NCI-H1417 (cell line): ENCODE results near the gene NOXA1.

Source experiments
- DNase-seq, 3 experiments: peaks; one replicate each; lab custom pipeline; 2025; lab: John Stamatoyannopoulos, UW

NOXA1 gene

DNA sequence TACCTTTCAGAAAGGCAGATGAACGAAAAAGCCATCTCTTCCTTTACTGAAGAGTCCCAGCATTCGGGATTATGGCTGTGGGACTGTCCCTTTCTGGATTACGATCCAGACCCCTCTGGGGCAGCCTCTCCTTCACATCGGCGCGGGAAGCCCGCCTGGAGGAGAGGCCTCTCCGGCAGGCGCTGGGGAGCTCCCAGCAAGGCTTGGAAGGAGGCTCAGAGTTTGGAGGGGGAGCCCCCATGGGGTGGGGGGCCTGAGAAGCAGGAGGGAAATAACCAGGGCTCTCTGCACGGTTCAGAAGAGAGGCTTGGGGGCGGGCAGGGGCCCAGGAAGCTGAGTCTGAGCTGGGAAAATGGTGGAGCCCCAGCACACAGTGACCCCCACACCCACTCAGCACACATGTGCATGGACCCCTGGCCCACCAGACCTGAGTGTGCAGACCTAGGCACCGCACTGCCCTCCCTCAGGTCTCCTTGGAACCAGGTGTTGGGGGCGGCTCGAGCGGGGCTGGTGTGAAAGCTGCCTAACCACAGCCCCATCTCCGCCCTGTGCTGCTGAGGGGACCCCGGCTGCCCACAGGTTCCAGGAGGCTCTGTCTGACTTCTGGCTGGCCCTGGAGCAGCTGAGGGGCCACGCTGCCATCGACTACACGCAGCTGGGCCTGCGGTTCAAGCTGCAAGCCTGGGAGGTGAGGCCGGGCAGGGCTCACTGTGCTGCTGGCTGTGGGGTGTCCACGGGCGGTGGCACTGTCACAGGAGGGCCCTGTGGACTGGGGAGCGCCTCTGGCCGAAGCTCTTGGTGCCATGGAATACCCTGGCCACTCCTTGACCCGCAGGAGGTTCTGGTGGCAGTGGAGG is 4.5 kb downstream of the NOXA1 start:
- no peak for DNase-seq

DNA sequence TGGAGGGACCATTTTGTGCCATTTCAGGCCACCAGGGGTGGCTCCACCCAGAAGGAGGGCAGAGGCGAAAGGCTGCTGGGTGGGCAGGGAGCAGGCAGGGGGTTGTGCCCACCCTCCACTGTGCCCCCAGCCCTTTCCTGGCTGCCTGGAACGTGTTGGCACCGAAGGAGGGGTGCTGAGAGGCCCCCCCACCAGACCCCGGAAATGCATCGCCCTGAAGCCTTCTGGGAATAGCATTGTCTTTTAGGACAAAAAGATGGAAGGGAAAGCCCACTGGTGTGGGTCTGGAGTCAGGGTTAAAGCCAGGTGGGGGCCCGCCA is 5.1 kb downstream of the NOXA1 start:
- DNase-seq, result no peak

DNA sequence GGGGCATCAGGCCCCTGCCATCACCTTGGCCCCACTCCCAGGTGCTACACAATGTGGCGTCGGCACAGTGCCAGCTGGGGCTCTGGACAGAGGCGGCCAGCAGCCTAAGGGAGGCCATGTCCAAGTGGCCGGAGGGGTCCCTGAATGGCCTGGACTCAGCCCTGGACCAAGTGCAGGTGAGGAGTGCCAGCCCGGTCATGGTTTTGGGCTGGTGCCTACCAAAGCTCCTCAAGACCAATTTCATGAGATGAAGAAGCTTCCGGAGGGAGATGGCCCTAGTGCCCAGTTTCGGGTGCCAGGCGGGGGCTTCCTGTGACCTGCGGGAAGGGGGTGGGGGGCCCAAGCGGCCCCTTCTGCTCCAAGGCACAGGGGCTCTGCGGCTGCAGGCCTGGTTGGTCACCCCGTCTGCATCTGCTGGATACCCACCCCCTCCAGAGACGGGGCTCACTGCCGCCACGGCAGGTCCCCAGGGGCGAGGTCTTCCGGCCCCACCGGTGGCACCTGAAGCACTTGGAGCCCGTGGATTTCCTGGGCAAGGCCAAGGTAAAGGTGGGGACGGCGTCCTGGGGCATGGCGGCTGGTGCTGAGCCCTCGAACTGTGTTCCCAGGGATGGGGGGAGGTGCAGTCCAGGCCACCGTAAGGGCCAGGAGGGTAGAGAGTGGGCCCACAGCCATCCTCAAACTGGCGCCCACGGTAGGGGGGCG is 5.8 kb downstream of the NOXA1 start:
- no peak for DNase-seq

DNA sequence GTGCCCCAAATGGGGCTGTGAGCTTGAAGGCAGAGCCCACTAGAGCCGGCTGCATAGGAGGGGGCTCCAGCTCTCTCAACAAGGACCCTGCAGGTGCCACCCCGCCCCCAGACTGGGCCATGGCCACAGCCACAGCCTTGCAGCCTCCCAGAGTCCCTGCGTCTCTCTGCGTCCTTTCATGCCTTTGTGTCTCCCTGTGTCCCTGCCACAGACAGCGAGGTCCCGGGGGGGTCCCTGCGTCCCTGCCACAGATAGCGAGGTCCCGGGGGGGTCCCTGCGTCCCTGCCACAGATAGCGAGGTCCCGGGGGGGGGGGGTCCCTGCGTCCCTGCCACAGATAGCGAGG is 6.3 kb downstream of the NOXA1 start:
- DNase-seq, result no peak

- peak; percentile 52 to 78 (median 65) for DNase-seq
These were observed 7.0 kb downstream of the NOXA1 start for GRCh38 chr9:137429974-137430722.

- DNase-seq, result peak in 2 of 3 experiments; percentile 31 to 33
These were observed 7.7 kb downstream of the NOXA1 start for GRCh38 chr9:137430723-137431415.

GRCh38 chr9:137431416-137431931 is 8.3 kb downstream of the NOXA1 start:
- no peak for DNase-seq

GRCh38 chr9:137432687-137433348 is 9.6 kb downstream of the NOXA1 start:
- no peak for DNase-seq

GRCh38 chr9:137433349-137433915 is 10.2 kb downstream of the NOXA1 start:
- peak in 2 of 3 experiments; percentile 51 to 68 for DNase-seq

GRCh38 chr9:137433916-137434431 is 10.8 kb downstream of the NOXA1 start:
- DNase-seq, result no peak

- no peak for DNase-seq
These were observed 11.5 kb downstream of the NOXA1 start for GRCh38 chr9:137434498-137435380.

DNA sequence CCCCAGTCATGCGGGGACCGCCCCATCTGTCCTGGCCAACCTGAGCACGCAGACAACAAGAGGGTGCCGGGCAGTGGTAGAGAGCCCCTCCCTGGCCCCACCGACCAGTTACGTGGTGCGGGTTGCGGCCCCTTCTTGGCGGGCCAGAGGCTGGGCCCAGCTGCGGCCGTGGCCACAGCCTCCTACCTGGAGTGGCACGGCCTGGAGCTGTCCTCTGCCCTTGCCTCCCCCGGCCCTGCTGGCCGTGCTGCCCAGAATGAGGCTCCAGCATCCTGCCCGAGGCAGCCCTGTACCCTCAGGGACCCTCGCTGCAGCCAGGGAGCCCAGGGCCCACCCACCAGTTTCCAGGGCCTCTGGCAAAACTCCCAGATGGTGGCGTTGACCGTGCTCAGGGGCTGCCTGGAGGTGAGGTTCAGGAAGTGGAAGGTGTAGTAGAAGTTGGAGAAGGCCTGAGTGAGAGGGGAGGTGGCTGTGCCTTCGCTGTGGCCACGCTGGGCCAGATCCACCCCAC is 12.2 kb downstream of the NOXA1 start:
- no peak for DNase-seq

DNA sequence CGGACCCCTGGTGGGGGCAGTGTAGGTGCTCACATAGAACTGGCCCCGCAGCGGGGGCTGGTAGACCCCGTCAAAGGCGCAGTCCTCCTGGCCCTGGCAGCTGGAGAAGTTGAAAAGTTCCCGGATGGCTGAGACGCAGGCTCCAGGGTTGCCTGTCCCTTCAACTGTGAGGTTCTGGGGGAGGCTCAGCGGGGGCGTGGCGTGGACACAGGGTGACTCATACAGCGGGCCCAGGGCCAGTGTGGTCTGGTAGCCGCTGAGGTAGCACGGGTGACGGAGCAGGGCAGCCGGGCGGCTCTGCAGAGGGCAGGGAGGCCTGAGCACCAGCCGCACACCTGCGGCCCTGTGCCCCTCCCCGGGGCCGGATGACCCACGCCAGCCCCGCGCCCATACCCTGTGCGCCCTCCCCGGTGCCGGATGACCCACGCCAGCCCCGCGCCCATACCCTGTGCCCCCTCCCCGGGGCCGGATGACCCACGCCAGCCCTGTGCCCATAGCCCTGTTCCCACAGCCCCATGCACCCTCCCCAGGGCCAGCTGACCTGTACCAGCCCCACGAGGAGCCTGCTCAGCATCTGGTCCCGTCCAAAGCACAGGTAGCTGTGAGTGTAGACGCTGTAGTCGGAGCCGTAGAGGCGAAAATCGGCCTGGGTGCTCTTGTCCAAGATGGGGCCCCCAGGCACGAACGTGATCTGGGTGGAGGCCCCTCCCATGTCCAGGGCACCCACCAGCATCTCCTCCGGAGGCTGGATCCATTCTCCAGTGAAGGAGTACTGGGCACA is 13.0 kb downstream of the NOXA1 start:
- no peak for DNase-seq

- DNase-seq, result no peak
These were observed 13.8 kb downstream of the NOXA1 start for GRCh38 chr9:137436761-137437600.

GRCh38 chr9:137437691-137438590 is 14.7 kb downstream of the NOXA1 start:
- no peak for DNase-seq

DNA sequence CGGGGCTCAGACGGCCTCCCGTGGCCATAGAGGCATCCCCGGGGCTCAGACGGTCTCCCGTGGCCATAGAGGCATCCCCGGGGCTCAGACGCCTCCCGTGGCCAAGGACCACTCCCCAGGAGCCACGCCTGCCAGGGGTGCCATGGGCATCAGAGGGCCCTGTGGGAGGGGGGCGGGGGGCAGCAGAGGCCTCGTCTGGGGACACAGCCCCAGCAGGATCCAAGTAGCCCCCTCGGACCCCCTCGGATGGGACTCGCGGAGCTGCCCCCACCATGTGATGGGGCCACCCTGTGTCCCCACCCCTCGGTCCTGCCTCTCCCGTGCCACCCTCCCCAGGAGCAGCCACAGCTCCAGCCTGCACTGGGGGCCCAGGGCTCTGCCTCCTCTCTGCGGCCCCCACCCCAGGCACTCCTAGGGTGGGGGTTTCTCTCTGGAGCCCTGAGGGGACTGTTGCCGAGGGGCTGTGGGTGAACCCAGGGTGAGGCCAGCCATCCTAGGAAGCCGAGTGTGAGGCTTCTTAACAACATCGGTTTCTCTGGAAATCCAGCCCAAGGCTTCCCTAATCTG is 15.5 kb downstream of the NOXA1 start:
- no peak for DNase-seq
